ENCODE data around the gene CCDC187.
A peak's percentile ranks its signal among the peaks of the same experiment; 100 is the strongest.

The CCDC187 gene

GRCh38 chr9:136339173-136339957 lies 35.5 kb upstream of the CCDC187 start:
- peak; percentile 44 for DNase-seq

GRCh38 chr9:136338511-136338910 lies 34.6 kb upstream of the CCDC187 start:
- no peak for DNase-seq

- no peak for DNase-seq
These were observed 33.8 kb upstream of the CCDC187 start for GRCh38 chr9:136337416-136338395.

GRCh38 chr9:136336881-136337280 lies 33.0 kb upstream of the CCDC187 start:
- no peak for DNase-seq

GRCh38 chr9:136336156-136336870 lies 32.4 kb upstream of the CCDC187 start:
- no peak for DNase-seq

GRCh38 chr9:136335296-136336155 lies 31.6 kb upstream of the CCDC187 start:
- no peak for DNase-seq

GRCh38 chr9:136334541-136334940 lies 30.6 kb upstream of the CCDC187 start:
- no peak for DNase-seq

GRCh38 chr9:136333486-136333885 lies 29.6 kb upstream of the CCDC187 start:
- no peak for DNase-seq

- no peak for DNase-seq
These were observed 29.2 kb upstream of the CCDC187 start for GRCh38 chr9:136333045-136333444.

- DNase-seq = no peak
These were observed 28.6 kb upstream of the CCDC187 start for GRCh38 chr9:136332482-136332983.

GRCh38 chr9:136331556-136332481 lies 27.9 kb upstream of the CCDC187 start:
- no peak for DNase-seq

- no peak for DNase-seq
These were observed 27.1 kb upstream of the CCDC187 start for GRCh38 chr9:136331030-136331429.

- no peak for DNase-seq
These were observed 26.6 kb upstream of the CCDC187 start for GRCh38 chr9:136330406-136330990.

- DNase-seq = no peak
These were observed 25.9 kb upstream of the CCDC187 start for GRCh38 chr9:136329636-136330405.

GRCh38 chr9:136329211-136329627 lies 25.3 kb upstream of the CCDC187 start:
- DNase-seq = no peak

GRCh38 chr9:136328622-136329041 lies 24.7 kb upstream of the CCDC187 start:
- DNase-seq = no peak

GRCh38 chr9:136328011-136328621 lies 24.2 kb upstream of the CCDC187 start:
- no peak for DNase-seq

GRCh38 chr9:136327304-136327974 lies 23.5 kb upstream of the CCDC187 start, which contains the start of gene GPSM1:
Gene GPSM1, plus strand, starts transcription at chr9:136327539. Its CDS starts 157 bp downstream, at chr9:136327696.
- DNase-seq = peak; percentile 14
